Omental fat pad (tissue), 4 donors: ENCODE data around the gene TPM2. TPM values are rescaled to one million over a fixed set of nuclear protein-coding genes. Genes with fewer than 3 reads are reported as not detected.
A peak's percentile ranks its signal among the peaks of the same experiment; 100 is the strongest.

ENCODE experiments used
- ATAC-seq: fragments of 150-250 bp; one replicate; pipeline ENCODE4 v1.9.1; 2016; ENCODE audit warnings: mild to moderate bottlenecking, moderate library complexity; ENCODE audit not compliant: low FRiP score
- DNase-seq: peaks from one replicate; pipeline ENCODE4 v3.0.0-alpha.2; 2019; ENCODE audit warnings: low spot score
- CTCF ChIP-seq, 3 donors: fragments of 450-650 bp; IDR thresholded peaks; one replicate each; pipeline ENCODE4 v1.5.1; 2016 to 2017; ENCODE audit warnings: antibody characterized with exemption in 3 of 3, mild to moderate bottlenecking in 3 of 3, moderate library complexity in 2 of 3
- total RNA-seq, 4 donors: library from RNA; depleted of rRNA; stranded (reverse); fragments of >200 nt; gene quantifications; one replicate each; pipeline ENCODE4 v1.1.0, GENCODE V29; 2016

TPM2 gene
- total RNA-seq, 4 donors from 2014 or later = 150 to 301 (median 237) TPM

- TF ChIP-seq CTCF (IDR thresholded peaks at IDR 0.05) = no peak
- ATAC-seq (peak; percentile 71), DNase-seq (no peak)
These were observed 6.9 kb upstream of the TPM2 start for GRCh38 chr9:35696520-35697215.

GRCh38 chr9:35695943-35696401 lies 6.2 kb upstream of the TPM2 start:
- no peak for TF ChIP-seq CTCF (IDR thresholded peaks at IDR 0.05)
- ATAC-seq = no peak
- DNase-seq = no peak

GRCh38 chr9:35691757-35692301 lies 2.1 kb upstream of the TPM2 start:
- DNase-seq (no peak), ATAC-seq (no peak)
- TF ChIP-seq CTCF (IDR thresholded peaks at IDR 0.05) = no peak

GRCh38 chr9:35691334-35691650 lies 1.6 kb upstream of the TPM2 start:
- ATAC-seq (peak; percentile 15), DNase-seq (no peak)
- TF ChIP-seq CTCF (IDR thresholded peaks at IDR 0.05) = no peak

- DNase-seq (peak; percentile 59), ATAC-seq (peak; percentile 52)
- TF ChIP-seq CTCF (IDR thresholded peaks at IDR 0.05) = no peak
These were observed 1.0 kb upstream of the TPM2 start for GRCh38 chr9:35690614-35691333.

- peak; percentile 1 for ATAC-seq
- TF ChIP-seq CTCF (IDR thresholded peaks at IDR 0.05) = no peak
- no peak for DNase-seq
These were observed 529 bp upstream of the TPM2 start for GRCh38 chr9:35690294-35690613.
